GM11168 (cell line): ENCODE results near the gene IL1R2.
"Not testable (repeated sequence)": the region's sequence is repeated elsewhere in the genome, so short reads cannot be mapped to it uniquely, and the experiment has no call there.

Experiments used
- in situ Hi-C: fragments of 300-500 bp; cut with MboI; formaldehyde crosslinking; loops from one replicate; pipeline ENCODE4 v1.12.0; 2022; ENCODE audit warnings: low sequenced_read_pairs; ENCODE audit not compliant: unreplicated experiment

IL1R2 gene

GRCh38 chr2:101995804-101996203 is 4.0 kb downstream of the IL1R2 start:
- in situ Hi-C loops, result no loop called here

- in situ Hi-C loops, result no loop called here
These were observed 6.8 kb downstream of the IL1R2 start for GRCh38 chr2:101998556-101998895.

DNA sequence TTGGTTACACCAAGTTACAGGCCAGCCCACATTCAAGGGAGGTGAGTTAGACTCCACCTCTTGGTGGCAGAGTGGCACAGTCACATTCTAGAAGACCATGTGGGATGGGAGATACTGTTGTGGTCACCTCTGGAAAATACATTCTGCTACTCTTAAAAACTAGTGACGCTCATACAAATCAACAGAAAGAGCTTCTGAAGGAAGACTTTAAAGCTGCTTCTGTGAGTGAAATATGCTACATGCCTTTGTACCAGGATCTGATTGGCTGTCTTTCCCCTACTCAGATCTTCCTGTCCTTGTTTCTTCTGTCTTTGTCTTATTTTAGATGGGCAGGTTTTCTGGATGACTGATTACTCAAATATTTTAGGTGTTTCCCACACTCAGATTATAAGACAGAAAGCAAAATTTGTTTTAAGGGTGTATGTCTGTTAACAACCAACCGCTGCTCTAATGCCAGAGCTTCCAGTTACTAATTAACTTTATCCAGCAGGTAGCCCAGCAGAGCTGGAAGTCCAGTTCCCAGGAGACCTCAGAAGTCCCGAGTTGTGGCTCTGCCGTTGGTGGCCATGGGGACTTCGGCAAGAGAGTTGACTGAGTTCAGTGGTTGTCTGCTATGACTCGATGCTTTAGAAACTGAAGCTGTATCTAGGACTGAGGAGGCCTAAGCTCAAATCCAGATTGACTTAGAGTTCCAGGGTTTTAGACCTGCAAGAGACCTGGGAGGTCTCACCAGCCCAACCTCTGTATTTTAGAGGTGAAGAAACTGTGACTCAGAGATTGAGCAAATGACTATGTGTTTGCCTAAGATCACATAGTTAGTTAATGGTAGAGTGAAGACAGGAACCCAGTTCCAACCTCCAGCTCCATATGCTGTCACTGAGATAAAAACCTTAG is 7.4 kb downstream of the IL1R2 start:
- in situ Hi-C loops, result no loop called here

- in situ Hi-C loops, result no loop called here
These were observed 8.3 kb downstream of the IL1R2 start for GRCh38 chr2:102000012-102000411.

DNA sequence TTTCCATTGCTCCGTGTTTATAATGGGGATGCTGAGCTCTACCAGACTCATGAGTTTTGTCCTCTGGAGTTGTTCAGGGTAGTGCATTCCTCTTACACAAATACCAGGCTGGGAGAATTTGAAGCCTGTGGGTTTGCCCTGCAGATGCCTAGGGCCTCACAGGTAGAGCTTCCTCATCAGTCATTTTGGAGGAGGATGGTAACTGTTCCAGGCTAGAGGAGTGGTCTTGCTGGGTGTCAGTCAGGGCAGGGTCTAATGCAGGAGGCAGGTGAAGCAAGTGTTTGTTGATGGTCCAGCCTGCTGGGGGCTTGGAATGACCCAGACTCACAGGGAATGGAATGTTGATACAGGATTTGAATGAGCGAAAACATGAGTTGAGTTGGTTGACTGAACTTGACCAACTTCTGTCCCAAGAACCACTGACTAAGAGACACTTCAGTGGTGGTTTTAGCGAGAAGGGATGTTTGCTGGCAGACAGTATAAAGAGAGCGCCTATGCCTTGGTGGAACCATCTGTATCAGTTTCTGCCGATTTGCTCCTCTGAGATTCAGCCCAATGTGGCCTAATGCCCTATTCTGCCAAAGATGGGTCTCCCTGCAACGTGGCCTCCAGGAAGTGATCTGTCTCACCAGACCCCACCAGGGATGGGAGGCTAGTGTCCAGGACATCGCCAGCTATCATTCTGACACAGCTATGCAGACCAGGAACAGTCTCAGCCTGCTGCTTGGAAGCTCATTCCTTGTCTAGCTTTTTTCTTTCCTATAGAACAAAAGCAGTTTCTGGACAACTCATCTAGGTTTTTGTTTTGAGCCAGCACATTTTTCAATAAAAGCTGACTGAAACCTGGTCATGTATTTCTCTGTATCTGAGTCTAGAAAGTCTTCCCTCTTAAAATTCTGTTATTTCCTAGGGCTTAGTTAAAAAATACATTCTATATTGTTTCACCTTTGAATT is 9.3 kb downstream of the IL1R2 start:
- in situ Hi-C loops, result no loop called here

- in situ Hi-C loops, result no loop called here
These were observed 10.0 kb downstream of the IL1R2 start for GRCh38 chr2:102001767-102002142.

GRCh38 chr2:102002228-102002627 is 10.5 kb downstream of the IL1R2 start:
- in situ Hi-C loops, result no loop called here

DNA sequence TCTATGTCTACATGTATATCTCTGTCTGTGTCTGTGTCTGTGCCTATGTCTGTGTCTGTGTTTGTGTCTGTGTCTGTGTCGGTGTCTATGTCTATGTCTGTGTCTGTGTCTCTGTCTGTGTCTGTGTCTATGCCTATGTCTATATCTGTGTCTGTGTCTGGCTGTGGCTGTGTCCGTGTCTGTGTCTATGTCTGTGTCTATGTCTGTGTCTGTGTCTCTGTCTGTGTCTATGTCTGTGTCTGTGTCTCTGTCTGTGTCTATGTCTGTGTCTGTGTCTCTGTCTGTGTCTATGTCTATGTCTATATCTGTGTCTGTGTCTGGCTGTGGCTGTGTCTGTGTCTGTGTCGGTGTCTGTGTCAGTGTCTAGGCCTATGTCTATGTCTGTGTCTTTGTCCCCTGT is 11.1 kb downstream of the IL1R2 start:
- in situ Hi-C loops, result not testable (repeated sequence)

GRCh38 chr2:102003696-102004095 is 11.9 kb downstream of the IL1R2 start:
- in situ Hi-C loops, result no loop called here

- in situ Hi-C loops, result no loop called here
These were observed 12.8 kb downstream of the IL1R2 start for GRCh38 chr2:102004581-102004980.

GRCh38 chr2:102005449-102005848 is 13.7 kb downstream of the IL1R2 start:
- in situ Hi-C loops, result no loop called here

GRCh38 chr2:102005989-102006885 is 14.5 kb downstream of the IL1R2 start:
- in situ Hi-C loops, result no loop called here

- in situ Hi-C loops, result no loop called here
These were observed 15.1 kb downstream of the IL1R2 start for GRCh38 chr2:102006886-102007278.

- in situ Hi-C loops, result no loop called here
These were observed 16.7 kb downstream of the IL1R2 start for GRCh38 chr2:102008490-102008889.

DNA sequence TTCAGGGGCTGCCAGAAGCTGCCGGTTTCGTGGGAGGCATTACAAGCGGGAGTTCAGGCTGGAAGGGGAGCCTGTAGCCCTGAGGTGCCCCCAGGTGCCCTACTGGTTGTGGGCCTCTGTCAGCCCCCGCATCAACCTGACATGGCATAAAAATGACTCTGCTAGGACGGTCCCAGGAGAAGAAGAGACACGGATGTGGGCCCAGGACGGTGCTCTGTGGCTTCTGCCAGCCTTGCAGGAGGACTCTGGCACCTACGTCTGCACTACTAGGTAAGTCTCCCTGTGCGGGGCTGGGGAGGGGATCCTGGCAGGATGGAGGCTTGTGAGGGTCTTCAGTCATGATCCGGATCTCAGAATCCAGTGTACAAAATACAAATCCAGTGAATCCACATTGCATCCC is 17.8 kb downstream of the IL1R2 start:
- in situ Hi-C loops, result no loop called here

DNA sequence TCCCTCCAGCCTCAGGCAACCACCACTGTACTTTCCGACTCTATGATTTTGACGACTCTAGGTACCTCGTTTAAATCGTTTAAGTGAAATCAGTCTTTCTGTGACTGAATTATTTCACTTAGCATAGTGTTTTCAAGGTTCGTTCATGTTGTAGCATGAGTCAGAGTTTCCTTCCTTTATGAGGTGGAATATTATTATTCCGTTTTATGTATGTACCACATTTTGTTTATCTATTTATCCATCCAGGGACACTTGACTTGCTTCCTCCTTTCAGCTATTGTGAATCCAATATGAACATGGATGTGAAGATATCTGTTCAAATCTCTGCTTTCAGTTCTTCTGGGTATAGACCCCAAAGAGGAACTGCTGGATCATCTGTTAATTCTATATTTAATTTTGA is 19.1 kb downstream of the IL1R2 start:
- in situ Hi-C loops, result no loop called here

GRCh38 chr2:102012061-102012614 is 20.4 kb downstream of the IL1R2 start:
- in situ Hi-C loops, result no loop called here

DNA sequence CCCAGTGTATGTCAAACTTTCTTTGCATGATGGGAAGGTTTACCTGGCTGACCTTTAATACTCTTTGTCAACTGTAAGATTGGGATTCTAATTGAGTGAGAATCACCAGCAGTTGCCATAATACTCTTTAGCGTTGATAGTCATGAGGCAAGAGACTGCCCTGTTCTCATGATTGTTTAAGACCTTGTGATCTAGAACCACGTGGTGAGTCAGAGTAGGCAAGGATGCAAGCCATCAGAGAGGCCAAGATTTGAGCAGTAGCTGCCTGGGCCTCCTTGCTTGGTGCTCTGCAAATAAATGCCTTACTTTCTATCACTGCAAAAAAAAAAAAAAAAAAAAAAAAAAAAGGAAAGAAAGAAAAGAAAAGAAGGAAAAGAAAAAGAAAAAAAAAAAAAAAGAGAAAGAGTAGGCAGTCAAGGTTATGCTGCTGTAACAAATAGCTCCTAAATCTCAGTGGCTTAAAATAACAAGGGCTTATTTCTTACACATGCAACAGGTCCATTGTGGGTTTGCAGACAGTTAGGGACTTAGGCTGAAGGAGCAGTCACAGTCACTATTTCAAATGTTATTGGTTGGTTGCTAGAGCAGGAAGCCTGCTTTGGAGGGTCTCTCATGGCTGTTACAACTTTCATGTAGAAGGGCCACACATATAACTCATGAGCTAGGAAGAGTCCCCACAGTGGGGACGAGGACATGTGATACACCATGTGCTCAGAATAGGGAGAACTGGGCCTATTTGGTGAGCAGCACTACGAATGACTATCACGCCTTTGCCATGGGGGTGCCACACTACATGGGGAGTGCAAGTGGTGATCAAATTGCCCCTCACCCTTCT is 21.7 kb downstream of the IL1R2 start:
- in situ Hi-C loops, result no loop called here

- in situ Hi-C loops, result no loop called here
These were observed 22.2 kb downstream of the IL1R2 start for GRCh38 chr2:102014041-102014345.
